Gastroesophageal sphincter (tissue), 3 donors: Measurements from ENCODE around the gene MGA.

Source experiments
- POLR2A ChIP-seq, 2 donors: fragments of 450-650 bp; IDR thresholded peaks; one replicate each; pipeline ENCODE4 v1.6.1; 2017; ENCODE audit warnings: antibody characterized with exemption in 2 of 2, mild to moderate bottlenecking in 2 of 2, moderate library complexity in 1 of 2
- TF ChIP-seq, protein P1 (sequence below), 4 experiments: fragments of 200-600 bp in 2 of 4; fragments of 450-650 bp in 2 of 4; sonication (generic) in 1 of 4; IDR thresholded peaks; one replicate each; pipeline ENCODE4 v1.5.1; 2017 to 2019; ENCODE audit warnings: antibody characterized with exemption in 4 of 4, mild to moderate bottlenecking in 2 of 4, moderate library complexity in 2 of 4

DNA sequence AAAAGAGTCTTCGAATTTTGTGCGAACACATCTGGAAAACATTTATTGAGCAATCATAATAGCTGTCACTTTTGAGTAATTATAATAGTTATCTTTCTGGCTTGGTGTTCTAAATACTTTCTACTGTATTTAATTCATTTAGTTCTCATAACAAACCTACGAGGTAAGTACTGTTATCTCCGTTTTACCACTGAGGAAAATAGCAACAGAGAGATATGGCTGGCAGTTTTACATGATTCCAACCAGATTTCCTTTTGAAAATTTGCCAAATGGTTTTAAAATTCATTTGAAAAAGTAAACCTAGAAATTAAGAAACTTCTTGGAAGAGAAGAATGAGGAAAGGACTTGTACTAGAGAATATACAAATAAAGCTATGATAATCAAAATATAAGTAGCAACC is 37.3 kb upstream of the MGA start:
- TF ChIP-seq, protein P1, sequence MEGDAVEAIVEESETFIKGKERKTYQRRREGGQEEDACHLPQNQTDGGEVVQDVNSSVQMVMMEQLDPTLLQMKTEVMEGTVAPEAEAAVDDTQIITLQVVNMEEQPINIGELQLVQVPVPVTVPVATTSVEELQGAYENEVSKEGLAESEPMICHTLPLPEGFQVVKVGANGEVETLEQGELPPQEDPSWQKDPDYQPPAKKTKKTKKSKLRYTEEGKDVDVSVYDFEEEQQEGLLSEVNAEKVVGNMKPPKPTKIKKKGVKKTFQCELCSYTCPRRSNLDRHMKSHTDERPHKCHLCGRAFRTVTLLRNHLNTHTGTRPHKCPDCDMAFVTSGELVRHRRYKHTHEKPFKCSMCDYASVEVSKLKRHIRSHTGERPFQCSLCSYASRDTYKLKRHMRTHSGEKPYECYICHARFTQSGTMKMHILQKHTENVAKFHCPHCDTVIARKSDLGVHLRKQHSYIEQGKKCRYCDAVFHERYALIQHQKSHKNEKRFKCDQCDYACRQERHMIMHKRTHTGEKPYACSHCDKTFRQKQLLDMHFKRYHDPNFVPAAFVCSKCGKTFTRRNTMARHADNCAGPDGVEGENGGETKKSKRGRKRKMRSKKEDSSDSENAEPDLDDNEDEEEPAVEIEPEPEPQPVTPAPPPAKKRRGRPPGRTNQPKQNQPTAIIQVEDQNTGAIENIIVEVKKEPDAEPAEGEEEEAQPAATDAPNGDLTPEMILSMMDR (IDR thresholded peaks at IDR 0.05), result no peak
- no peak for TF ChIP-seq POLR2A (IDR thresholded peaks at IDR 0.05)
